Keratinocyte (primary cell): Measurements from ENCODE around the gene APOBEC3C. TPM values are rescaled to one million over a fixed set of nuclear protein-coding genes. Genes with fewer than 3 reads are reported as not detected.
"Not testable (repeated sequence)": the region's sequence is repeated elsewhere in the genome, so short reads cannot be mapped to it uniquely, and the experiment has no call there.

Experiments
- DNase-seq: peaks from one replicate; pipeline ENCODE4 v3.0.0-alpha.2; 2011; ENCODE audit warnings: low read depth, missing footprints, low spot score
- FAIRE-seq: peaks from 2 replicates; lab custom pipeline; 2011; peaks lifted over from hg19 to GRCh38; lab: Jason Lieb, UNC
- H2AFZ ChIP-seq: 2 replicates; pipeline ENCODE4 v1.6.0; 2012; ENCODE audit warnings: low read length, control low read depth, inconsistent platforms; ENCODE audit not compliant: control insufficient read depth
- H3K27ac ChIP-seq: 2 replicates; pipeline ENCODE4 v1.5.1; 2011; ENCODE audit warnings: low read length; ENCODE audit not compliant: control insufficient read depth, insufficient read depth
- H3K27me3 ChIP-seq: 3 replicates; pipeline ENCODE4 v1.6.0; 2011; ENCODE audit warnings: low read length; ENCODE audit not compliant: control insufficient read depth, insufficient read depth; ENCODE audit errors: extremely low read depth
- H3K36me3 ChIP-seq, 2 experiments: 2 replicates in 1 of 2; 3 replicates in 1 of 2; pipeline ENCODE4 v1.5.1; 2011; ENCODE audit warnings: low read length in 2 of 2, mild to moderate bottlenecking in 1 of 2; ENCODE audit not compliant: control insufficient read depth in 2 of 2, insufficient read depth in 2 of 2; ENCODE audit errors: extremely low read depth in 1 of 2
- H3K4me1 ChIP-seq: 3 replicates; pipeline ENCODE4 v1.5.1; 2011; ENCODE audit warnings: low read length; ENCODE audit not compliant: control insufficient read depth, insufficient read depth; ENCODE audit errors: extremely low read depth
- H3K4me2 ChIP-seq: 3 replicates; pipeline ENCODE4 v1.6.0; 2011; ENCODE audit warnings: low read depth, low read length; ENCODE audit not compliant: control insufficient read depth, insufficient read depth; ENCODE audit errors: extremely low read depth
- H3K4me3 ChIP-seq, 3 experiments: fragments of 200-600 bp in 1 of 3; sonication (generic) in 1 of 3; 2 replicates in 2 of 3; 3 replicates in 1 of 3; pipeline ENCODE4 v1.5.1; 2011 to 2016; ENCODE audit warnings: low read length in 3 of 3, mild to moderate bottlenecking in 3 of 3, control low read depth in 2 of 3, inconsistent platforms in 1 of 3, low read depth in 1 of 3, mixed read lengths in 1 of 3, mixed run types in 1 of 3, moderate library complexity in 1 of 3; ENCODE audit not compliant: control insufficient read depth in 2 of 3, insufficient read depth in 2 of 3; ENCODE audit errors: extremely low read depth in 1 of 3
- H3K79me2 ChIP-seq: 2 replicates; pipeline ENCODE4 v1.6.0; 2012; ENCODE audit warnings: low read length; ENCODE audit not compliant: control insufficient read depth, insufficient read depth
- H3K9ac ChIP-seq: 3 replicates; pipeline ENCODE4 v1.6.0; 2011; ENCODE audit warnings: low read length; ENCODE audit not compliant: control insufficient read depth, insufficient read depth; ENCODE audit errors: extremely low read depth
- H3K9me1 ChIP-seq: 3 replicates; pipeline ENCODE4 v1.6.0; 2011; ENCODE audit warnings: low read length; ENCODE audit not compliant: control insufficient read depth, insufficient read depth; ENCODE audit errors: extremely low read depth
- H3K9me3 ChIP-seq: 2 replicates; pipeline ENCODE4 v1.5.1; 2012; ENCODE audit warnings: low read depth, low read length; ENCODE audit not compliant: control insufficient read depth
- H4K20me1 ChIP-seq: 3 replicates; pipeline ENCODE4 v1.6.0; 2011; ENCODE audit warnings: low read length; ENCODE audit not compliant: control insufficient read depth, insufficient read depth; ENCODE audit errors: extremely low read depth
- EZH2 ChIP-seq: IDR thresholded peaks from one replicate; pipeline ENCODE4 v1.6.1; 2012; ENCODE audit warnings: inconsistent platforms, mild to moderate bottlenecking, low read length, moderate library complexity
- dilution Hi-C: fragments of 300-500 bp; cut with MboI; formaldehyde crosslinking; loops from one replicate; pipeline ENCODE4 v1.7.0; 2020; ENCODE audit warnings: low sequenced_read_pairs; ENCODE audit not compliant: extremely low pct_ligation_motif_present
- polyA plus RNA-seq, 5 experiments: library from polyadenylated mRNA; depleted of rRNA in 3 of 5; stranded (reverse) in 3 of 5; stranded (forward) in 1 of 5; unstranded in 1 of 5; fragments of >200 nt; gene quantifications; 1 replicate in 1 of 5; 2 replicates in 3 of 5; 3 replicates in 1 of 5; pipeline versions ENCODE4 v1.2.1 to v1.2.3, GENCODE V29; 2011 to 2012; ENCODE audit warnings: missing spikeins in 2 of 5, low read depth in 1 of 5, low replicate concordance in 1 of 5
- TF ChIP-seq, protein P1 (sequence below), 3 experiments: IDR thresholded peaks in 1 of 3; conservative IDR thresholded peaks in 1 of 3; optimal IDR thresholded peaks in 1 of 3; 2 replicates in 2 of 3; 3 replicates in 1 of 3; pipeline versions ENCODE3 to v1.5.1; 2011; ENCODE audit warnings: low read length in 3 of 3, mild to moderate bottlenecking in 3 of 3, moderate library complexity in 2 of 3, control low read depth in 1 of 3, inconsistent platforms in 1 of 3; ENCODE audit not compliant: insufficient read depth in 2 of 3; ENCODE audit errors: extremely low read depth in 1 of 3

Gene APOBEC3C
- polyA plus RNA-seq, 1 donor (not counting 4 experiments of a cell fraction or from before 2014, with no cell fraction given), result 34.7 TPM

DNA sequence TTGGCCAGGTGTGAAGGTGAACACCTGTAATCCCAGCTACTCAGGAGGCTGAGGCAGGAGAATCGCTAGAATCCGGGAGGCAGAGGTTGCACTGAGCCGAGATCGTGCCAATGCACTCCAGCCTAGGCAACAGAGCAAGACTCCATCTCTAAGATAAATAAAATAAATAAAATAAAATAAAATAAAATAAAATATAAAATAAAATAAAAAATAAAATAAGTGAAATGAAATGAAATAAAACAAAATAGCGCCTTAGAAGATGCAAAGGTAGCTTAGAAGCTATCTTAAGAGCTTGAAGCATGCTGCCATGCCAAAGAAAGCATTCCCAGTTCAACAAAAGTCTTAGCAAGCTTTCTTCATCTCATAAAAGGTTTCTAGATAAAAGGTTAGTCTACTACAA lies 6.9 kb upstream of the APOBEC3C start:
- H3K4me3 ChIP-seq, result no peak overlapping the region
- dilution Hi-C loops, result no loop called here
- H3K27me3 ChIP-seq, result no peaks in the 10 kb centered on the region
- no peak overlapping the region for H2AFZ ChIP-seq
- peaks cover 3% of the 10 kb centered on the region for H3K4me1 ChIP-seq
- no peaks in the 10 kb centered on the region for H3K9me3 ChIP-seq
- TF ChIP-seq EZH2, result no peak
- TF ChIP-seq, protein P1, sequence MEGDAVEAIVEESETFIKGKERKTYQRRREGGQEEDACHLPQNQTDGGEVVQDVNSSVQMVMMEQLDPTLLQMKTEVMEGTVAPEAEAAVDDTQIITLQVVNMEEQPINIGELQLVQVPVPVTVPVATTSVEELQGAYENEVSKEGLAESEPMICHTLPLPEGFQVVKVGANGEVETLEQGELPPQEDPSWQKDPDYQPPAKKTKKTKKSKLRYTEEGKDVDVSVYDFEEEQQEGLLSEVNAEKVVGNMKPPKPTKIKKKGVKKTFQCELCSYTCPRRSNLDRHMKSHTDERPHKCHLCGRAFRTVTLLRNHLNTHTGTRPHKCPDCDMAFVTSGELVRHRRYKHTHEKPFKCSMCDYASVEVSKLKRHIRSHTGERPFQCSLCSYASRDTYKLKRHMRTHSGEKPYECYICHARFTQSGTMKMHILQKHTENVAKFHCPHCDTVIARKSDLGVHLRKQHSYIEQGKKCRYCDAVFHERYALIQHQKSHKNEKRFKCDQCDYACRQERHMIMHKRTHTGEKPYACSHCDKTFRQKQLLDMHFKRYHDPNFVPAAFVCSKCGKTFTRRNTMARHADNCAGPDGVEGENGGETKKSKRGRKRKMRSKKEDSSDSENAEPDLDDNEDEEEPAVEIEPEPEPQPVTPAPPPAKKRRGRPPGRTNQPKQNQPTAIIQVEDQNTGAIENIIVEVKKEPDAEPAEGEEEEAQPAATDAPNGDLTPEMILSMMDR (optimal IDR thresholded peaks at IDR 0.05 in 1 of 3, IDR thresholded peaks at IDR 0.05 in 1 of 3, conservative IDR thresholded peaks at IDR 0.05 in 1 of 3; ENCODE audit: extremely low read depth in 1 of 3, insufficient read depth in 2 of 3, low read length in 3 of 3), result no peak
- FAIRE-seq (no peak), DNase-seq (no peak)
- no peaks in the 10 kb centered on the region for H3K9me1 ChIP-seq
- H3K79me2 ChIP-seq, result no peaks in the 10 kb centered on the region
- no peaks in the 10 kb centered on the region for H3K36me3 ChIP-seq
- H3K27ac ChIP-seq, result no peak overlapping the region
- H3K4me2 ChIP-seq, result no peak overlapping the region
- H3K9ac ChIP-seq, result no peak overlapping the region
- H4K20me1 ChIP-seq, result no peaks in the 10 kb centered on the region

DNA sequence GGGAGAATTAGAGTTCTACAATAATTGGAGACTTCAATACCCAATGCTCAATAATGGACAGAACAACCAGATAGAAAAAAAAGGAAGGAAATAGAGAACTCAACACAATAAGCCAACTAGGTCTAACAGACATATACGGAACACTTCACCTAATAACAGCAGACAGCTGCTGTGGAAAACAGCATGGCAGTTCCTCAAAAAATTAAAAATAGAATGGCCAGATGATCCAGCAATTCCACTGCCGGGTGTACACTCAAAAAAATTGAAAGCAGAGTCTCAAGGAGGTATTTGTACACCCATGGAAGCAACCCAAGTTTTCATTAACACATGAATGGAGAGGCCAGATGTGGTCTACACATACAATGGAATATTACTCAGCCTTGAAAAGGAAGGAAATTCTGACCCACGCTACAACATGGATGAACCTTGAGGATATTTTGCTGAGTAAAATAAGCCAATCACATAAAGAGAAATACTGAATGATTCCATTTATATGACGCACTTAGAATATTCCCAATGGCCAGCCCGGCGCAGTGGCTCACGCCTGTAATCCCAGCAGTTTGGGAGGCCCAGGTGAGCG lies 5.7 kb upstream of the APOBEC3C start:
- DNase-seq, H3K27ac ChIP-seq, H3K36me3 ChIP-seq, H3K9me3 ChIP-seq, H3K4me1 ChIP-seq, H3K9me1 ChIP-seq, H3K9ac ChIP-seq, H4K20me1 ChIP-seq, H3K4me2 ChIP-seq, H2AFZ ChIP-seq, dilution Hi-C loops, FAIRE-seq, H3K79me2 ChIP-seq, H3K27me3 ChIP-seq, H3K4me3 ChIP-seq: not testable (repeated sequence)

DNA sequence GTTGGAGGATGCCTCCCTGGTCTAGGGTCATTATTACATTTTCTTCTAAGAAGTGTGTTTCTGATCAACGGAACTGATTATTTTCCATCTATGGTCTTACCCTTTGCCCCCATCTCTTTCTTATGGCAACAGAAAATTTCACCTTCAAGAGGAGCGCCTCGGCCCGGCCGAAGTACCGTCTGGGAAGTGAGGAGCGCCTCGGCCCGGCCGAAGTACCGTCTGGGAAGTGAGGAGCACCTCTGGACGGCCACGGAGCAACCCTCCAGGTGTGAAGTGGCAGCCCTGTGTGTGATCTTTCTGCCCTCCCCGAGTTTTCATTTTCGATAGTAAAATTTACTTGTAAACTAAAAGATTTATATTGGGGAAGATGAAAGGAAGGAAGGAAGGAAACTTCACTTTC lies 3.1 kb upstream of the APOBEC3C start:
- H3K36me3 ChIP-seq, result no peaks in the 10 kb centered on the region
- no peak for FAIRE-seq
- dilution Hi-C loops, result no loop called here

More for the DNA sequence above, 3.1 kb upstream of the APOBEC3C start:
- no peaks in the 10 kb centered on the region for H3K9me1 ChIP-seq
- peaks cover 10% of the 10 kb centered on the region for H3K4me1 ChIP-seq
- no peak overlapping the region for H3K4me3 ChIP-seq
- TF ChIP-seq, protein P1 (optimal IDR thresholded peaks at IDR 0.05 in 1 of 3, IDR thresholded peaks at IDR 0.05 in 1 of 3, conservative IDR thresholded peaks at IDR 0.05 in 1 of 3; ENCODE audit: extremely low read depth in 1 of 3, insufficient read depth in 2 of 3, low read length in 3 of 3), result no peak
- TF ChIP-seq EZH2, result no peak
- no peak for DNase-seq
- no peaks in the 10 kb centered on the region for H3K9me3 ChIP-seq
- H3K4me2 ChIP-seq, result no peak overlapping the region
- H3K9ac ChIP-seq, result no peak overlapping the region
- no peaks in the 10 kb centered on the region for H4K20me1 ChIP-seq
- peaks cover 16% of the 10 kb centered on the region for H3K79me2 ChIP-seq
- no peaks in the 10 kb centered on the region for H3K27me3 ChIP-seq
- H3K27ac ChIP-seq, result no peak overlapping the region
- H2AFZ ChIP-seq, result no peak overlapping the region
